ENCODE data around the gene MMD.

The MMD gene

DNA sequence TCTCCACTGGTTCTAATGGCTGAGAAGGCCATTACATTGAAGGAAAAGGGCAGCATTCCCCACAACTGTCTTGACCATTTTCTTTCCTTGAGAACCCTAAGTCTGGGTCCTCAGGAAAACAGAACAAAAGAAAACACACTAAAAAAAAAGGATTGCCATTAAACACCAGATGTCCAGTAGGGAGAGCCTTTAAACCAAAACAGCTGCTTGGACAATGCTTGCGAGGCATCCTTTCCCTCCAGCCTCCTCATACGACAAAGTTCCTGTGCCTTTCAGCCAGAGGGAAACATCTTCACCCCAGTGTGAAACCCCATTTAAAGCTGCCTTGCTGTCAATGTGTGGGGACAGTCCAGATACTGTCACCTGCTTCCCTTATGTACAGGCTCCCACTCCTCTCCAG lies 74.3 kb downstream of the MMD start:
- TF ChIP-seq TARDBP (IDR thresholded peaks at IDR 0.05) (no peak), ELF4 (IDR thresholded peaks at IDR 0.05) (no peak), FOXA1 (IDR thresholded peaks at IDR 0.05) (no peak), BHLHE40 (IDR thresholded peaks at IDR 0.05; ENCODE audit: borderline replicate concordance) (no peak), SP1 (IDR thresholded peaks at IDR 0.05) (no peak), FOXM1 (IDR thresholded peaks at IDR 0.05; ENCODE audit: borderline replicate concordance) (no peak), HDGF (IDR thresholded peaks at IDR 0.05; ENCODE audit: borderline replicate concordance) (no peak)
- POLR2A ChIA-PET: no interaction called here
- CTCF ChIA-PET: interaction anchor here (1.2 to 3.4 kb wide), 3 partner anchors 9 to 354 kb away, joined by 3 to 19 read pairs (median 11); no protein-coding TSS in a partner anchor
- no peak for DNase-seq (ENCODE audit: extremely low spot score)

DNA sequence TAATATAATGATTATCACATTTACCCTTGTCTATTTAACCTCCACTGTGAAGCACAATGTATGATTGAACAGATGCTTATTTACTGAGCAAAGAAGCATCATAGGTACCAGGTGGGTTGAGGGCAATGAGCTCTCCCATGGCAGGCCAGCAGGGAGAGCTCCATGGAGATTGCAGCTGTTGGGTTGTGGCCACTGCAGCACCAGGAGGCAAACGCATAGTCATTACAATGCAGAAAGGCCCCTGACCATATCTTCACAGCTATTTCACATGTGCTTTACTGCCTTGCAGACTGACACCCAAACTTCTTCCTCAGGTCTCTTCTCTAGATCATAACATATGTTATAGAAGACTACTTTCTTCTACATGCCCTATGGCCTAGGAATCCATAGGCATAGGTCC lies 75.0 kb downstream of the MMD start:
- POLR2A ChIA-PET: no interaction called here
- TF ChIP-seq ZNF384 (IDR thresholded peaks at IDR 0.05) (no peak), FOXM1 (IDR thresholded peaks at IDR 0.05; ENCODE audit: borderline replicate concordance) (no peak), BHLHE40 (IDR thresholded peaks at IDR 0.05; ENCODE audit: borderline replicate concordance) (no peak), SP1 (IDR thresholded peaks at IDR 0.05) (no peak), FOXA1 (IDR thresholded peaks at IDR 0.05) (no peak), ARNT (IDR thresholded peaks at IDR 0.05) (no peak), FOXK2 (IDR thresholded peaks at IDR 0.05) (no peak), ELF4 (IDR thresholded peaks at IDR 0.05) (no peak), TARDBP (IDR thresholded peaks at IDR 0.05) (no peak), L3MBTL2 (conservative IDR thresholded peaks at IDR 0.05) (no peak), NFRKB (IDR thresholded peaks at IDR 0.05) (no peak), LEF1 (IDR thresholded peaks at IDR 0.05; ENCODE audit: borderline replicate concordance) (no peak), HDGF (IDR thresholded peaks at IDR 0.05; ENCODE audit: borderline replicate concordance) (no peak), SUZ12 (IDR thresholded peaks at IDR 0.05) (no peak), CTBP1 (IDR thresholded peaks at IDR 0.05; ENCODE audit: borderline replicate concordance) (no peak)
- TF ChIP-seq, protein P1, sequence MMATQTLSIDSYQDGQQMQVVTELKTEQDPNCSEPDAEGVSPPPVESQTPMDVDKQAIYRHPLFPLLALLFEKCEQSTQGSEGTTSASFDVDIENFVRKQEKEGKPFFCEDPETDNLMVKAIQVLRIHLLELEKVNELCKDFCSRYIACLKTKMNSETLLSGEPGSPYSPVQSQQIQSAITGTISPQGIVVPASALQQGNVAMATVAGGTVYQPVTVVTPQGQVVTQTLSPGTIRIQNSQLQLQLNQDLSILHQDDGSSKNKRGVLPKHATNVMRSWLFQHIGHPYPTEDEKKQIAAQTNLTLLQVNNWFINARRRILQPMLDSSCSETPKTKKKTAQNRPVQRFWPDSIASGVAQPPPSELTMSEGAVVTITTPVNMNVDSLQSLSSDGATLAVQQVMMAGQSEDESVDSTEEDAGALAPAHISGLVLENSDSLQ (IDR thresholded peaks at IDR 0.05): no peak
- DNase-seq (ENCODE audit: extremely low spot score): no peak
- CTCF ChIA-PET: interaction anchor here (2.9 kb wide), 1 partner anchor 10 kb away, joined by 11 read pairs; no protein-coding TSS in a partner anchor

DNA sequence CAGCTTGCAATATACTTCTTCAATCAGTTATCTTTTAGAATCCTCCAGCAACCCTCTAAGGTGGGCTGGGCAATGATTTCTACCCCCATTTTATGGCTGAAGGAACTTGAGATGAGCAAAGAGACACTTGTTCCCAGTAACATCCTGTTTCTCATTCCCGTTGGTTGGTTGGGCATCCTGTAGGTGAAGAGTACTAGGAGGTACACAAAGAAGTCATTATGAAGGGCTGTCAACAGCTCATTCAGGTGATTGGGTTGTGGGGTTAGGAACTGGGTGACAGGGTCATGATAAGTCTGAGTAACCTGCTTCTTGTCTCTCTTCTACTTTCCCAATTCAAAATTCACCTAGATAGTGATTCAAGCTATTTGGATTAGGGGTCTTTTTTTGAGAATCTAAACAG lies 76.5 kb downstream of the MMD start:
- TF ChIP-seq, protein P1 (IDR thresholded peaks at IDR 0.05): no peak
- TF ChIP-seq ARNT (IDR thresholded peaks at IDR 0.05) (no peak), BHLHE40 (IDR thresholded peaks at IDR 0.05; ENCODE audit: borderline replicate concordance) (no peak), FOXM1 (IDR thresholded peaks at IDR 0.05; ENCODE audit: borderline replicate concordance) (no peak), FOXA1 (IDR thresholded peaks at IDR 0.05) (no peak), TARDBP (IDR thresholded peaks at IDR 0.05) (no peak), L3MBTL2 (conservative IDR thresholded peaks at IDR 0.05) (no peak), LEF1 (IDR thresholded peaks at IDR 0.05; ENCODE audit: borderline replicate concordance) (no peak), NFRKB (IDR thresholded peaks at IDR 0.05) (no peak), SUZ12 (IDR thresholded peaks at IDR 0.05) (no peak), CTBP1 (IDR thresholded peaks at IDR 0.05; ENCODE audit: borderline replicate concordance) (no peak), ZNF384 (IDR thresholded peaks at IDR 0.05) (no peak), FOXK2 (IDR thresholded peaks at IDR 0.05) (no peak), ELF4 (IDR thresholded peaks at IDR 0.05) (no peak), HDGF (IDR thresholded peaks at IDR 0.05; ENCODE audit: borderline replicate concordance) (no peak), SP1 (IDR thresholded peaks at IDR 0.05) (no peak)
- ChIA-PET POLR2A (no interaction called here), CTCF (interaction anchor here (1.3 kb wide), 1 partner anchor 12 kb away, joined by 3 read pairs; no protein-coding TSS in a partner anchor)
- no peak for DNase-seq (ENCODE audit: extremely low spot score)

DNA sequence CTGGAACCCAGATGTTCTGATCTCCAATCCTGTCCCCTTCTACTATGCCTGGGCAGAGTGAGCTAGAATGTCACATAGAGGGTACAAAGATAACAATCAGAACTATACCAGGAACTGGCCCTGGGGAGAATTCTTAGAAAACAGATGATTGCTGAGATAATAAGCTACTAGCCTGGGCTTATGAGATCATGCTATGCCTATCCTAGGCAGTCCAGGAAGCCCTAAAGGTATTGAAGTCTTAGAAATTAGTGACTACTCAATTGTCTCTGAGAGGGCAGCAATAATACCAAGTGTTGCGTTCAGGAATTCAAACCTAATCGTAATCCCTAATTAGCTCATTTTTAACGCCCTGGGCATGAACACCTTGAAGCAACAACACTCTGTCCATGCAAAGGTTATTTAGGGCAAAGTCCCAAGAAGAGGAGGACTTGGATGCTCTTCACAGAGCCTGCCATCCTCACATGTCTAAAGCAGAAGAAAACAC lies 77.1 kb downstream of the MMD start:
- no peak for DNase-seq (ENCODE audit: extremely low spot score)
- POLR2A ChIA-PET: no interaction called here
- CTCF ChIA-PET: interaction anchor here (1.3 kb wide), 1 partner anchor 12 kb away, joined by 3 read pairs; no protein-coding TSS in a partner anchor
- no peak for TF ChIP-seq CTBP1 (IDR thresholded peaks at IDR 0.05; ENCODE audit: borderline replicate concordance)
- no peak for TF ChIP-seq ELF4 (IDR thresholded peaks at IDR 0.05)
- TF ChIP-seq, protein P1 (IDR thresholded peaks at IDR 0.05): no peak
- no peak for TF ChIP-seq SUZ12 (IDR thresholded peaks at IDR 0.05)
- no peak for TF ChIP-seq ARNT (IDR thresholded peaks at IDR 0.05)
- no peak for TF ChIP-seq SP1 (IDR thresholded peaks at IDR 0.05)
- no peak for TF ChIP-seq HDGF (IDR thresholded peaks at IDR 0.05; ENCODE audit: borderline replicate concordance)

DNA sequence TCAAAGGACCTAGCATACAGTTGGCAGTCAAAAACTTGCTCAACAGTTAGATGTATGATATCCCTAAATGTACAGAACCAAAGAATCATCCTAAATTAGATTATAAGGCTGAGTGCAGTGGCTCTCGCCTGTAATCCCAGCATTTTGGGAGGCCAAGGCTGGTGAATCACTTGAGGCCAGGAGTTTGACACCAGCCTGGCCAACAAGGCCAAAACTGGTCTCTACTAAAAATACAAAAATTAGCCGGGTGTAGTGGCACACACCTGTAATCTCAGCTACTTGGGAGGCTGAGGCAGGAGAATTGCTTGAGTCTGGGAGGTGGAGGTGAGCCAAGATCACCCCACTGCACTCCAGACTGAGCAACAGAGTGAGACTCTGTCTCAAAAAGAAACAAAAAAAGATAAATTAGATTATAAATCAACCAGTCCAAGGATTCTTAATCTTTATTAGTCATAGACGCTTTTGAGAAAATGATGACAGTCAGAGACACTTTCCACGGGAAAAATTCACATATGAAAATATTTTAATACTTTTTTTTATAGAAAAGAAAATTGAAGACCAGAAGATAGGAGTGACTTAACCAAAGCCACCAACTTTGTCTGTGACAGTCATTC lies 77.6 kb downstream of the MMD start:
- TF ChIP-seq SP1 (IDR thresholded peaks at IDR 0.05) (no peak), FOXK2 (IDR thresholded peaks at IDR 0.05) (no peak), SUZ12 (IDR thresholded peaks at IDR 0.05) (no peak), ARNT (IDR thresholded peaks at IDR 0.05) (no peak), FOXA1 (IDR thresholded peaks at IDR 0.05) (no peak), TARDBP (IDR thresholded peaks at IDR 0.05) (no peak), BHLHE40 (IDR thresholded peaks at IDR 0.05; ENCODE audit: borderline replicate concordance) (no peak), LEF1 (IDR thresholded peaks at IDR 0.05; ENCODE audit: borderline replicate concordance) (no peak), HDGF (IDR thresholded peaks at IDR 0.05; ENCODE audit: borderline replicate concordance) (no peak)
- DNase-seq (ENCODE audit: extremely low spot score): no peak
- ChIA-PET POLR2A (no interaction called here), CTCF (interaction anchor here (1.3 kb wide), 1 partner anchor 13 kb away, joined by 3 read pairs; no protein-coding TSS in a partner anchor)
